Omental fat pad (tissue), 4 donors: ENCODE results near the gene SLC25A23. TPM values are rescaled to one million over a fixed set of nuclear protein-coding genes. Genes with fewer than 3 reads are reported as not detected.
"Not testable (repeated sequence)": the region's sequence is repeated elsewhere in the genome, so short reads cannot be mapped to it uniquely, and the experiment has no call there.

Experiments used
- ATAC-seq: fragments of 150-250 bp; one replicate; pipeline ENCODE4 v1.9.1; 2016; ENCODE audit warnings: mild to moderate bottlenecking, moderate library complexity; ENCODE audit not compliant: low FRiP score
- DNase-seq: peaks from one replicate; pipeline ENCODE4 v3.0.0-alpha.2; 2019; ENCODE audit warnings: low spot score
- total RNA-seq, 4 donors: library from RNA; depleted of rRNA; stranded (reverse); fragments of >200 nt; gene quantifications; one replicate each; pipeline ENCODE4 v1.1.0, GENCODE V29; 2016
- TF ChIP-seq, protein P1 (sequence below), 3 donors: fragments of 450-650 bp; IDR thresholded peaks; one replicate each; pipeline ENCODE4 v1.5.1; 2016 to 2017; ENCODE audit warnings: antibody characterized with exemption in 3 of 3, mild to moderate bottlenecking in 3 of 3, moderate library complexity in 2 of 3

SLC25A23 gene
- total RNA-seq, 4 donors from 2014 or later: 24.6 to 28.7 (median 26.3) TPM

- TF ChIP-seq, protein P1, sequence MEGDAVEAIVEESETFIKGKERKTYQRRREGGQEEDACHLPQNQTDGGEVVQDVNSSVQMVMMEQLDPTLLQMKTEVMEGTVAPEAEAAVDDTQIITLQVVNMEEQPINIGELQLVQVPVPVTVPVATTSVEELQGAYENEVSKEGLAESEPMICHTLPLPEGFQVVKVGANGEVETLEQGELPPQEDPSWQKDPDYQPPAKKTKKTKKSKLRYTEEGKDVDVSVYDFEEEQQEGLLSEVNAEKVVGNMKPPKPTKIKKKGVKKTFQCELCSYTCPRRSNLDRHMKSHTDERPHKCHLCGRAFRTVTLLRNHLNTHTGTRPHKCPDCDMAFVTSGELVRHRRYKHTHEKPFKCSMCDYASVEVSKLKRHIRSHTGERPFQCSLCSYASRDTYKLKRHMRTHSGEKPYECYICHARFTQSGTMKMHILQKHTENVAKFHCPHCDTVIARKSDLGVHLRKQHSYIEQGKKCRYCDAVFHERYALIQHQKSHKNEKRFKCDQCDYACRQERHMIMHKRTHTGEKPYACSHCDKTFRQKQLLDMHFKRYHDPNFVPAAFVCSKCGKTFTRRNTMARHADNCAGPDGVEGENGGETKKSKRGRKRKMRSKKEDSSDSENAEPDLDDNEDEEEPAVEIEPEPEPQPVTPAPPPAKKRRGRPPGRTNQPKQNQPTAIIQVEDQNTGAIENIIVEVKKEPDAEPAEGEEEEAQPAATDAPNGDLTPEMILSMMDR (IDR thresholded peaks at IDR 0.05): no peak
- ATAC-seq (no peak), DNase-seq (no peak)
Observed at GRCh38 chr19:6406401-6406800, 53.2 kb downstream of the SLC25A23 start.

DNA sequence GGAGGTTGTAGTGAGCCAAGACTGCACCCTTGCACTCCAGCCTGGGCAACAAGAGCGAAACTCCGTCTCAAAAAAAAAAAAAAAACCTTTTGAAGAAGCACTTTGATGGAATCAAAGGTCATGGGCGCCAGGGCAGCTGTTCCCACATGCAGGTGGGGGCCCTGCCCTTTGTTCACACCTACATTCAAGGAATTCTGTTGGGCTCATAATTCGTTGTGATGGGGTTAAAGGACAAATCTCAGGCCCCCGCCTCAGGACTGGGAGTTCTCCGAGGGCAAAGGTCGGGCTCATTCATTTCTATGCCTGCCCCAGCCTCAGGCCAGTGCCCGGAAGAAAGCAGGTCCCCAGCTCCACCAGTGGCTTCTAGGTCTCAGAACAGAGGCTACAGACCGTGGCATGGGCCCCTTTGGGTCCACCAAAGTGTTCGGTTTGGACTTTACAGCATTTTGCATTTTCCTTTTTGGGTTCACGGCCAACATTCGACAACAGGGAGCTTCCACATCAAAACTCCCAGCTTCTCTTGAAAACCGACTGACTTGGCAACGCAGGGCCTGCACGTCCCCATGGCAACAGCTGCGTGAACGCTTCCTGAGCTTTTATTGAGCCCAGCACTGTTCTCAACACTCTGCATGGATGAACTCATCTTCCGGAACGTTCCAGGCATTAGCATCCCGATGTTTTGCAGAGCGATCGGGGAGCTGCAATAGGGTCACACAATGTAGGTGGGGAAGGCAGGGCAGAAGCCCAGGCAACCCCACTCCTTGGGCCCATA is 56.6 kb downstream of the SLC25A23 start:
- TF ChIP-seq, protein P1 (IDR thresholded peaks at IDR 0.05): no peak
- ATAC-seq (no peak), DNase-seq (no peak)

DNA sequence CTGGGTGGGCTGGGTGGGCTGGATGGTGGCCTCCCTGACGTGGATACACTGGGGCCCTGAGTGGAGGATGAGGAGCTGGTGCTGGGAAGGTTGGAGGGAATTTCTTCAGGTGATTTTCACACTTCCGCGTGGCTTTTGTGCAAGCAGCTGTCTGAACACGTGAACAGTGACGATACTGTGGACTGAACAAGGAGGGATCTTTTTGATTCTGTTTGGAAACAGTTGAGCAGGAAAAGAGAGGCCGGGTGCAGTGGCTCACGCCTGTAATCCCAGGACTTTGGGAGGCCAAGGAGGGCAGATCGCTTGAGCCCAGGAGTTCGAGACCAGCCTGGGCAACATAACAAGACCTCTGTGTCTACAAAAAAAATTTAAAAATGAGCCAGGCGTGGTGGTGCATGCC is 57.5 kb downstream of the SLC25A23 start:
- no peak for DNase-seq
- no peak for ATAC-seq
- TF ChIP-seq, protein P1 (IDR thresholded peaks at IDR 0.05): no peak

GRCh38 chr19:6400062-6400944 is 59.3 kb downstream of the SLC25A23 start:
- DNase-seq, ATAC-seq: not testable (repeated sequence)

- ATAC-seq (no peak), DNase-seq (no peak)
- TF ChIP-seq, protein P1 (IDR thresholded peaks at IDR 0.05): no peak
Observed at GRCh38 chr19:6396305-6396704, 63.3 kb downstream of the SLC25A23 start.

- DNase-seq (no peak), ATAC-seq (no peak)
- TF ChIP-seq, protein P1 (IDR thresholded peaks at IDR 0.05): no peak
Observed at GRCh38 chr19:6394831-6395230, 64.8 kb downstream of the SLC25A23 start.

- ATAC-seq (no peak), DNase-seq (no peak)
- TF ChIP-seq, protein P1 (IDR thresholded peaks at IDR 0.05): no peak
Observed at GRCh38 chr19:6393983-6394412, 65.6 kb downstream of the SLC25A23 start.
